Right ventricle myocardium superior (tissue), 1 donor: ENCODE data around the gene APLN. TPM values are rescaled to one million over a fixed set of nuclear protein-coding genes. Genes with fewer than 3 reads are reported as not detected.

ENCODE experiments used
- ATAC-seq: fragments of 200-7000 bp; cut with Tn5 transposase; one replicate; pipeline ENCODE4 v1.9.1; 2020; ENCODE audit warnings: mild to moderate bottlenecking; ENCODE audit not compliant: poor library complexity
- DNase-seq: peaks from one replicate; pipeline ENCODE4 v3.0.0-alpha.2; 2020
- intact Hi-C: fragments of 100-400 bp; cut with DNase I; formaldehyde crosslinking; loops from one replicate; pipeline ENCODE4 v1.11.2; 2022
- total RNA-seq: library from RNA; stranded (reverse); fragmentation: NEBNext Ultra II Directional; extraction: Animal tissue kit (Norgen Biotek cat#: 25700); gene quantifications from one replicate; pipeline ENCODE4 v1.2.1, GENCODE V29; 2021
- donor health status: DM: no; HTN: yes; CAD: no; lungs with severe emphysema.

APLN gene
- total RNA-seq, 1 donor from 2014 or later = 15.4 TPM

DNA sequence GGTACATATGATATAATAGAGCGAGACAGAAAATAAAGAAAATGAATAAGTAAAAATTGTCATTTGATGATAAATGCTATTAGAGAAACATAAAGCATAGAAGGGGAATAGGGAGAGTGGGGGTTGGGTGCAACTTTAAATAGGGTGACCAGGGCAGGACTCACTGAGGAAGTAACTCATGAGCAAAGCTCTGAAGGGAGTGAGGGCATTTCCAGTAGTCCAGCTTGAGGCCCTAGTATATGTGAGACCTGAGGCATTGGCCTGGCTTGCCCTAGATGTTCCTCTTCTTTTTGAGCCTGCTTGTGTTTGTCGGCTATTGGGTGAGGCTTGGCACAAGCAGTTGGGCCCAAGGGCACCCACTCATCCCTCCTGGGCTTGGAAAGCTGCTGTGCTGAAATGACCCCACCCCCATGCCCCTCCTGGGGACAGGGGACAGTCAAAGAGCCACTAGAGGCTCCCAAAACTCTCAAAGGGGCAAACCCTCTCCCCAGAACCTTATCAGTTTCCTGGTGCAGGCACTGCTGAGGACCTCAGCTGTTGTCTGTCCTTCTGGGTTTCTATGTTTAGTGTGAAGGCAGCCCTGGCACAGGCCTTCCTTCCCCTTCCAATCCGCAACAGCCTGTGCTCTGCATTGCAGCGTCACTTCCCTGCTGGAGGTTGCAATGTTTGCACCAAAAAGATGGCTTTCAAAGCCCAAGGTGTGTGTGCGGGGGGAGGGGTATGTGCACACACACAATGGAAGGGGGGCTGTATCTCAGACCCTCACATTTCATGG, 40.1 kb downstream of the APLN start:
- ATAC-seq (no peak), DNase-seq (no peak)
- intact Hi-C loops = no loop called here

DNA sequence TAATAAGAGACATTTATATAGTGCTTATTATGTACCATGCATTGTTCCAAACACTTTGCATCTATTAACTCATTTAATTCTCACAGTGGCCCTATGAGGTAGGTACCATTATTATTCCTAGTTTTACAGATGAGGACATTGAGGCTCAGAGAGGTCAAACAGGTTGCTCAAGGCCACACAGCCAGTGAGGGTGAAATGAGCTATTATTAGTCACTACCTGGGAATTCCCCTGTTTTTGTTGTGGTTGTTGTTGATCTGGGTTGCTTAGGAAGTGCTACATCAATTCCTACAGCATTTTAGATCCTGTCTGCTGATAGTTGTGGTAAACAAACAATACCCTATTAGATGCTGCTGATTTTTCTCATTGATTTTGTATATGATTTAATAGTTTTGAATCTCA, 41.2 kb downstream of the APLN start:
- intact Hi-C loops = no loop called here
- ATAC-seq = no peak
- no peak for DNase-seq

DNA sequence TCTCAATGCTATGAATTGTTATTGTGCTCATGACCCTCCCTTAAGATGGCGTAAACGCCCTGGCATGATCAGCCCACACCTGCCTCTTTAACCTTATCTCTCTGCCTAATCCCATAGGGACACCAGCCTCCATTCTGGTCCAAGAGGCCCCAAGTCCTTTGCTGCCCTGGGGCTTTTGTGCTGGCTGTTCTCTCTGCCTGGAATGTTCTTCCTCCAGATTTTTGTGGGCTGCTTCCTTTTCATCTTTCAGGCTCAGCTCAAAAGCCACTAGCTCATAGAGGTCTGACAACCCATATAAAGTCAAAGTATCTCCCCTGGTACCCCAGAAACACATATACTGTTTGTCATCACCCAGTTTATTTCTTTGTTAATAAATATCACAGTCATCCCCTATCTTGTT, 42.4 kb downstream of the APLN start:
- DNase-seq (no peak), ATAC-seq (no peak)
- intact Hi-C loops = no loop called here

DNA sequence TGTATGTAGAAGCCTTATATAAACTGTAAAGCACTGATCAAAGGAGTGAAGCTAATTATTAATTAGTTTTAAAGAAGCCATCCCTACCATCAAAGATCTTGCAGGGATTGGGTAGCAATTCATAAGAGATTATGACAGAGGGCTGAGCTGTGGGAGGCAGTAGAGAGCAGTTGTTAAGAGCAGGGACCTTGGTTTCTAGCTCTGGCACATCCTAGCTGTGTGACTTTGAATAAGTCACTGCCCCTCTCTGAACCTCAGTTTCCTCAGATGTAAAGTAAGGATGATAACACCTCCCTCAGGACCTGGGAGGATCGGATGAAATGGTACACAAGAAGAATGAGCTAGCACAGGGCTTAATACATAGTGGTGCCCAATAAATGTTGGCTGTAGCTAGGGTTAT, 45.4 kb downstream of the APLN start:
- intact Hi-C loops = loop anchor here (10.0 kb wide), 3 partner anchors 215 to 455 kb away; partner anchors contain the start of gene UTP14A
- ATAC-seq = no peak
- DNase-seq = no peak

DNA sequence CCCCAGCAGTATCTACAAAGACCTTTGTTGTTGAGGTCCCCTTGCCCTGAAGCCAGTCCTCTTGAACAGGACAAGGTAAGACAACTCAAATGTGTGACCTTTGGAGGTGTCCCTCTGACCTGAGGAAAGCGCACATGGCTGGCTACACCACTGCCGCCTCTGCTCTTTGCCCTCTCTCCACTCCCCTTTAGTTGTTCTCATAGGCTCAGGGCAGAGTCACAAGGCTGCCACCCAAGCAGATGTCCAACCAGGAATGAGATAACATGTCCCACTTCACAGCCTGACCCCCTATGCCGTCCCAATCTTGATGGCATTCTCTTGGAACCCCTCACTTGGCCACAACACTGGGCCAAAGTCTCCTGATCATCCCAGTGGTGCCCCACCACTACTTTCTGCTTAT, 46.3 kb downstream of the APLN start:
- ATAC-seq (no peak), DNase-seq (no peak)
- intact Hi-C loops = loop anchor here (10.0 kb wide), 3 partner anchors 216 to 456 kb away; partner anchors contain the start of gene UTP14A

DNA sequence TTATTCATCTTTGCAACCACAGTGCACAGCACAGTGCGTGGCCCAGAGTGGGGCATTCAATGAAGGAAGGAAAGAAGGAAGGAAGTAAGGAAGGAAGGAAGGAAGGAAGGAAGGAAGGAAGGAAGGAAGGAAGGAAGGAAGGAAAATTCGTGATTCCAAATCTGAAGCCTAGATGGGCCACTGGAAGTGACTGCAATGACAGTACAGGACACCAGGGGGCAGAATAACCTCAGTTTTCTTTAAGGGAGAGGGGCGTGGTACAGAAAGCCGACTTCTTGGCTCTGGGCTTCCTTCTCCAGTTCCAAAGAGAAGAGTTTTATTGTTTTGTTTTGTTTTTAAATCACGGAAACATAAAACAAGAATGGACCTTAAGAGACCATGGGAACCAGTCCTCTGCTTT, 47.8 kb downstream of the APLN start:
- DNase-seq (no peak), ATAC-seq (peak; percentile 73)
- intact Hi-C loops = loop anchor here (10.0 kb wide), 3 partner anchors 218 to 458 kb away; partner anchors contain the start of gene UTP14A

DNA sequence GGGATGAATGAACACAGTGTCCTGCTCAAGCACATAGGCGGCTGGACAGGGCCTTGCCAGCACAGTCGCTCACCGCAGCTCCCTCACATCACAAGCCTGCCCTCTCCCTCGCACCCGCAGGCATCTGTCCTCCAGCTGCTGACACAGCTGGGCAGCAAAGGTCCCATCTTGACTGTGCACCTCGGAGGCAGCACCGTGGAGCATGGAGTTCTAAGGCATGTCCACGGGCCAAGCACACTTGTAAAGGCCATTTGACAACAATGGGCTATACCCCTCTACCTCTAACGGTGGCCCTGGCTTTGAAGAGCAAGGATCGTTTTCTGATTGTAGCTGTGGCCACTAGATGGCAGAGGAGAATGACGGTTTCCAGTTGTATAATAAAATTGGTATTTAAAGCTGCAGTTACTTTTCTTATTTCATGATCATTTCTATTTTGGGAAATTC, 53.8 kb downstream of the APLN start:
- DNase-seq (no peak), ATAC-seq (peak; percentile 38)
- intact Hi-C loops = loop anchor here (10.0 kb wide), 3 partner anchors 224 to 464 kb away; partner anchors contain the start of gene UTP14A

DNA sequence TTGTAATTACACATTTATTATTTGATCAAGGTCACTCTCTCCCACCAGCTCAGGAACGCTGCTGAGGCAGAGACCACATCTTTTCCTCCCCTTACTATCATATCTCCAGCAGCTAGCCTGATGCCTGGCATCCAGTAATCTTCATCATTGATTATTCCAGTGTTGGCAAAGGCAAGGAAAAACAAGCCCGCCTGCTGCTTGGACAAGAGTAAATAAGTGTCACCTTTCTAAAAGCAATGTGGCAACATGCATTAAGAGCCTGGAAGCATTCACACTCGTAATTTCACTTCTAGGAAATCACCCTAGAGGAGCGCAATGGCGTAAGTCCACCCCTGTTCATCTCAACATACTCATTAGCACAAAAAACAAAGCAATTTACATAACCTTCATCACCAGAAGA, 54.8 kb downstream of the APLN start:
- intact Hi-C loops = loop anchor here (10.0 kb wide), 3 partner anchors 225 to 465 kb away; partner anchors contain the start of gene UTP14A

DNA sequence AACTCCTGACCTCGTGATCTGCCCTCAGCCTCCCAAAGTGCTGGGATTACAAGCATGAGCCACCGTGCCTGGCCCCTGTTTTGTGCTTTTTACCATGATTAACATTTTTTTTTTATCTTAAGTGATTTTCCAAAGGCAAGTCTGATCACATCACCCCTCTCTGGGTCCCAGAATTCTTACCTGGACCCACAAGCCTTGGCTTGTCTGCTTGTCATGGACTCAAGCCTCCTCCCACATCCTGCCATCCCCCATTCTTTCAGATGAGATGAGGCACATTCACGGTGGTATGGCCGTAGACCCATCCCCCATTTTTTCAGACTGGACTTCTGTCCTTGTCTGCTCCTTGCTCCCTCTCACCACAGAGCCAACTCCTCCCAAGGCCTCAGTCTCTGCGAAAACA, 55.3 kb downstream of the APLN start:
- intact Hi-C loops = no loop called here
- DNase-seq = no peak
- no peak for ATAC-seq

More for the DNA sequence above, 54.8 kb downstream of the APLN start:
- no peak for ATAC-seq
- no peak for DNase-seq

DNA sequence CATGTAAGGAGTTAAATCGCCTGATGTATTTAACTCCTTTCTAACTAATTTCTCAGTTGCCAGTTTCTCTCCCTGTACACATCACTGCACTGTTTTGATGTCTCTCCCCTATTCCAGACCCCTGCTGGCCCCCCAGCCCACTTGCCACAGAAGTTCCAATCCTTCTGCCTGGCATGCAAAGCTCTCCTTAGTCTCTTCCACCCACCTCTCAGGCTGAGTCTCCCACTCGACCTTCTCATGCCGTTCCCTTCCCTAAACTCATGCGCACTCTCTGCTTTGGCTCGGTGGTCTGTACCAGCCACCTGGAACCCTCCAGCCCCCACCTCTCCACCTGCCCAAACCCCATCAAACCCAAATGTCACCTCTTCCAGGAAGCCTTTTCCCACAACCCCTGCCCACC, 56.9 kb downstream of the APLN start:
- intact Hi-C loops = no loop called here
- ATAC-seq = no peak
- no peak for DNase-seq

DNA sequence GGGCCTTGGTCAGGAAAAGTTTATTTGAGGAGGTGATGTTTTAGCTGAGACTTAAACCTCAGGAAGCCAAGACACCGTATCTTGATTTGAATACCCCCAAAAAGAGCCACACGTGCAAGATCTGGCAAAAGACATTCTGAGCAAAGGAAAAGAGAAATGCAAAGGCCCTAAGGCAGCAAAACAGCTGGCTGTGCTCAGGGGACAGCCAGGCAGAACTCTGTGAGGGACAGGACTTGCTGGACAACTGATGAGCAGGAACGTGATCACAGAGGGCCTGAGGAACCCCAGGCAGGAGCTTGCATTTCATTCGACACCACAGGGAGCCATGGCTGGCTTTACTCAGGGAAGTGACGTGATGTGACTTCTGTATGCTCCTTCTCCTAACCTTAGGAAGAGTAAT, 58.7 kb downstream of the APLN start:
- DNase-seq (no peak), ATAC-seq (no peak)
- intact Hi-C loops = no loop called here

Other genes with a start within 250 kb of the APLN start
- gene SMARCA1, start 131.5 kb downstream of the APLN start, total RNA-seq = 27.5 TPM
- gene OCRL, start 114.7 kb downstream of the APLN start, total RNA-seq = 9.4 TPM
- gene XPNPEP2, start 84.0 kb upstream of the APLN start, total RNA-seq = 0.73 TPM
- 2.2 TPM for gene SASH3, start 125.0 kb upstream of the APLN start, total RNA-seq
- 17.3 TPM for gene ZDHHC9, start 188.9 kb upstream of the APLN start, total RNA-seq